WTC11 (cell line): ENCODE data around the gene PRKN.

Experiments
- CTCF ChIP-seq: fragments of 200-600 bp; IDR thresholded peaks from 2 replicates; pipeline ENCODE4 v1.8.0; 2022; ENCODE audit warnings: antibody characterized with exemption
- IRF2 ChIP-seq: sonication (generic); formaldehyde crosslinking; IDR thresholded peaks from 2 replicates; pipeline ENCODE4 v1.8.0; 2022; ENCODE audit warnings: low read depth, missing genetic modification reagents, borderline replicate concordance
- JUN ChIP-seq: sonication (generic); formaldehyde crosslinking; IDR thresholded peaks from 2 replicates; pipeline ENCODE4 v1.8.0; 2023; ENCODE audit warnings: mild to moderate bottlenecking, missing genetic modification reagents
- KAT7 ChIP-seq: sonication (generic); formaldehyde crosslinking; IDR thresholded peaks from 2 replicates; pipeline ENCODE4 v1.8.1; 2023; ENCODE audit warnings: missing genetic modification reagents, mild to moderate bottlenecking, borderline replicate concordance
- TCF7 ChIP-seq: sonication (generic); formaldehyde crosslinking; IDR thresholded peaks from 2 replicates; pipeline ENCODE4 v1.8.0; 2022; ENCODE audit warnings: mild to moderate bottlenecking, low read depth, missing genetic modification reagents, moderate library complexity
- USF2 ChIP-seq: sonication (generic); formaldehyde crosslinking; IDR thresholded peaks from 2 replicates; pipeline ENCODE4 v1.8.1; 2023; ENCODE audit warnings: mild to moderate bottlenecking, missing genetic modification reagents, moderate library complexity
- ZNF423 ChIP-seq: fragments of 250-450 bp; sonication (Bioruptor Pico); IDR thresholded peaks from 2 replicates; pipeline ENCODE4 v2.1.2; 2022; ENCODE audit warnings: mild to moderate bottlenecking, moderate library complexity

- no peak for TF ChIP-seq CTCF
- no peak for TF ChIP-seq IRF2 (CRISPR knock-in tag)
- TF ChIP-seq ZNF423 (CRISPR knock-in tag): no peak
- TF ChIP-seq USF2: no peak
- TF ChIP-seq TCF7: no peak
- TF ChIP-seq JUN (CRISPR knock-in tag): no peak
- TF ChIP-seq KAT7: no peak
Observed at GRCh38 chr6:161351858-161352257, 1375.7 kb downstream of the PRKN start.
